Activated CD4-positive, alpha-beta T cell treated with anti-CD3 and anti-CD28 coated beads, Interleukin-2, amount 50 U/mL, for 24 hours (primary cell): ENCODE measurements around the gene ADH1A.
"Not testable (repeated sequence)": the region's sequence is repeated elsewhere in the genome, so short reads cannot be mapped to it uniquely, and the experiment has no call there.

ENCODE experiments used
- DNase-seq, 2 donors: peaks; one replicate each; pipeline ENCODE4 v3.0.0-alpha.2; 2020; ENCODE audit warnings: low read depth in 1 of 2, low spot score in 1 of 2

The ADH1A gene

DNA sequence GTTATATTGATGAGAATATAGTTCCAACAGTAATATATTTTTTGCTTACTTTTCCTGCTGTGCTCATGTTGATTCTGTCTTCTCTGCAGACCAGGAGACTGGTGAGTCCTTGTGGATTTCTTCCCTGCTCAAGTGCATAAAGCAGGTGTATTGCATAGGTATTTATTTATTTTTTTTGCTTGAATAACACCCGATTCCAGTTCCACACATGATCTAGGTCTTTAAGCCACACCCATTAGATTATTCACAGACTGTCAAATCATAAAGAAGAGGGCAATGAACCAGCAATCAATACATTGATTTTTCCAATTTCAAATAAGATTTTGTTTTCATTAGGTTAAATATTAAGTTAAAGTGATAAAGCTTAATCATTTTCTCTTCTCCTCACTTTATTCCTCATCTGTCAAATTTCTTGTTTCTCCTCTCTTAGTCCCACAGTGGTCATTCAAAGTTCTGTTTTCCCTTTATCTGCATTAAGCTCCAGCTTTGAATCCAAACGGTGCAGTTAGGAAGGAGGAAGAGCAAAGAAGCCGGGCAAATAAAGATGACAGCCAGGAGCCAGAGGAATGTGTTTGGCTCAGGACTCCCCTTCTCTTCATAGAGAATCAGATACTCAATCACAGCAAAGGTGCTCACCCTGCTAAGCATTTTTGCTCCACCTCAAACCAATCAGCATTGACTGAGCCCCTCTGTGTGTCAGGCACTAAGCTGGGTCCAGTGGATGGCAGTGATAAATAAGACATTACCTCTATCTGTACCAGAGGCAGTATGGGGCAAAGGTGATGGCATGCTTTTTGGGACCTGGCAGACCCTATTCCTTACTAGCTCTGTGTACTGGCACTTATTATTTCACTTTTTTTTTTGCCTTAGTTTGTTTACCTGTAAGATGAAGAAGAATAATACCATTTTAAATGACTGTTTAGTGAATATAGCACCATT, at the start of gene ADH1A:
Gene ADH1A (minus strand): TSS at position 138 of the 939 bp plus-strand sequence. CDS start 71 bp downstream, at position 67.
- no peak for DNase-seq

DNA sequence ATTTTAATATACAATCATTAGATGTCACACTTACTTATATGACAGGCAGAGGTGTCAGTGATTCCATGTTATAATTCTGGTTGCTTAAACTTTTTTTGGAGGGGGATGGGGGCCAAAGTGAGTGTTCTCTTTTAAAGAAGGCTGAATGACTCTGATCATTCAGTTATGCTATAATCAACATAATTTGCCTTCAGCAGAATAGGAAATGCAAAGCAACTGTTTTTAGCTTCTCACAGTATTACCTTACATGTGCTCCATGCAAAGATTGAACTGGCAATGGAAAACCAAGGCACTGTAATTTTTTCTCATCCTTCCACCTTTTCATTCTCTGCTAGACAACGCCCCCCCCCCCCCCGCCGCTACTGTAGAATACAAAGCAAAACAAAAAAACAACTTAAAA, 48.4 kb upstream of the ADH1A start:
- no peak for DNase-seq

DNA sequence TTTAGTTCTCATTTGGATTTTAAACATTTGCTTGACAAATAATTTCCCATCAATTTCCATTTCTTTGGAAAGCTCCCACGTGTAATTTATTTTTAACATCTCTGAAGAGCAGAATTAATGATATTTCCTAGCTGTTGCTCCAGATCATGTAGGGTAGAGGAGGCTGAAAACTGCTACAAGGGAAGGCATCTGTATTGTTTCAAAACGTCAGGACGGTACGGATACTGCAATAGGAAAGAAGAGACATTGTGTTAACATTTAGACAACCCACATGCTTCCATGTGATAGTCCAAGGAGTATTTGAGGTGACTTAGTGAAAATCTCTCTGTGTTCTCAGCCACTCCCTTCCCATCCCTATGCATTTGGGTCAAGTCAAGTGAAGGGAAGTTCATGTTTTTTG, 45.8 kb upstream of the ADH1A start:
- DNase-seq, result no peak

DNA sequence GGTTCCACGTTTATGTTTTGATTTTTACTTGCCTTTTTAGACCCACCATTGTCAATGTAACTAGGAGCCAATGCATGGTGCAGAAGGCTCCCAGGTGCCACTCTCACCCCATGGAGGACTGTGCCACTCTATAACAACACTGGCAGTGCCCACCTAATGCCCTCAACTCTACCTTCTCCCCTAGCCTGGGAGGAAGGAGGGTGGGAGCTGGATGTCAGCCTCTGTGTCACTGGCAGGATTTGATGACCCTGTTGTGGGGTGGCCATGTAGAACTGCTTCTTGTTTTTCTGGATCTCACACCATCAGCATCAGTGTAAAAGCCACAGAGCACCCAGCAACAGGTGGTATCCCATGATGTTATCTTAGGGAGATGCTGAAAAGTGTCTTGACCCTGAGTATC, 44.1 kb upstream of the ADH1A start:
- DNase-seq, result no peak

DNA sequence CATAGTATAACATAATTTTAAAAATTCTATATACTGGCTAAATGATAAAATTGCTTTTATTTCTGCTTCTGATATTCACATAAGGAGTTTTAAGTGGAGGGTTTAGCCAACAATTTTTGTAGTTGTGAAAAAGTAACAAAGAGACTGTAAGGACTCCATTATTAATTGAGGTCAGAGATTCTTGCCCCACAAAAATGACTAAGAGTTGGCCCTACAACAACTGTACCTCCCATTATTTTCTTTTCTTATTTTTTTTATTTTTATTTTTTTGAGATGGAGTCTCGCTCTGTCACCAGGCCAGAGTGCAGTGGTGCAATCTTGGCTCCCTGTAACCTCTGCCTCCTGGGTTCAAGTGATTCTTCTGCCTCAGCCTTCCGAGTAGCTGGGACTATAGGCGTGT, 39.9 kb upstream of the ADH1A start:
- no peak for DNase-seq

DNA sequence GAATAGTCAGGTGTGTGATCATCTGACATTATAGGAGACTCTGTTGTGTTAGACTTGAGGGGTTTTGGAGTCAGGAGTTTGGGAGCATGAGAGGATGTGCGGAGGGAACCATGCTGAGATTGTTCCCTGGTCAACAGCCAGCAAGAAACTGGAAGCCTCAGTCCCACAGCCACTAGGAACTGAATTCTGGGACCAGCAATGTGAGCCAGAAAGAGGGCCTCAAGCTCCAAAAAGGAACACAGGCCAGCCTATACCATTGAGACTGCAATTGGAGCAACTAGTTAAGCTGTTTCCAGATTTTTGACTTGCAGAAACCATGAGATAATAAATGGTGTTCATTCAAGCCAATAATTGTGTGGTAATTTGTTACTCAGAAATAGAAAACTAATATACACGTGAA, 39.1 kb upstream of the ADH1A start:
- no peak for DNase-seq

DNA sequence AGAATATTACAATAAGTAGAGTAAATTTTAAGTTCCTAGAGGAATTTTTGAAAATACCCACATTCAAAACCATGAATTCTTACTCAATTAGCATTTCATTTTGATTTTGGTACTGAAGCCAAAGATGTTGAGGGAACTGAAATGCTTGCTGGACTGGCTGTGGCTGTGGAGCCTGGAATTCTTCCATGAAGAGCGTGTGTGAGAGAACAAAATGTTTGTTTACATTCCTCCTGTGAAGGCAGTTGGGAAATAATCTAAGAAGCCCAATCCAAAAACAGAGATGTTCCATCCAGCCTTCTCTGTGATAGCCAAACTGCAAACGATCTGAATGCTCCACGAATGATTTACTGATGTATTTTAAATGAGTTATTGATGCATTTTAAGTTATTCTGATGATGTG, 34.2 kb upstream of the ADH1A start:
- DNase-seq, result no peak

DNA sequence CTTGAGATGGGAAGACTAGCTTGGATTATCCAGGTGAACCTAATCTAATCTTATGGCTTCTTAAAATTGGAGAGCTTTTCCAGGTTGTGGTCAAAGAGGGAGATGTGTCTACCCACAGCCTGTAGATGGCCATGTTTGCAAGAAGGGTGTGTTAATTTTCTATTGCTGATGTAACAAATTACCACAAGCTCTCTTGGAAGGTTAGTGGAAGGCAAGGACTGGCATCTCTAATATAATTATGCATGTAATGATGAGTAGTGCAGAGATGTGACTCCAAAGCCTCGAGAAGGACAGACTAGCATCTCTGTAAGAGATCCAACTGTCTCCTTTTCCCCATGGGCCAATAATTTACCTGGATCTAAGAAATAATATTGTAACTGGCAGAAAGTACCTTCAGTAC, 33.6 kb upstream of the ADH1A start:
- no peak for DNase-seq

DNA sequence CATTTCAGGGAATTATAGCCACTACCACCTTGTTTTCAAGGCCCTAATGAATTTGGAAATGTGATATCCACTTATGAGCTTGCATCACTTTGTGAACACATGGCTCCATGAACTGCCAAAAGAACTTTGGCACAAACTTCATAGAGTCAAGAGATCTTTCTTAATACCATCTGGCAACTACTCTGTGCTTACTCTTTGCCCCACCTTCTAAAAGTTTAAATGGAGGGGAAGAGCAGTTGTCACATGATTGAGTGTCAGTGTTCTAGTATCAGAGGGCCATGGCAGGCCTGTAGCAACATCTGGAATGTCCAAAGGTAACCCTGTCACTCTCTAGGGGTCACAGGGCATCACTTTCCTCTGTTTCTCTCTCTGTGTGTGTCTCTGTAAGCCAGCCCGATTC, 33.0 kb upstream of the ADH1A start:
- DNase-seq, result no peak

DNA sequence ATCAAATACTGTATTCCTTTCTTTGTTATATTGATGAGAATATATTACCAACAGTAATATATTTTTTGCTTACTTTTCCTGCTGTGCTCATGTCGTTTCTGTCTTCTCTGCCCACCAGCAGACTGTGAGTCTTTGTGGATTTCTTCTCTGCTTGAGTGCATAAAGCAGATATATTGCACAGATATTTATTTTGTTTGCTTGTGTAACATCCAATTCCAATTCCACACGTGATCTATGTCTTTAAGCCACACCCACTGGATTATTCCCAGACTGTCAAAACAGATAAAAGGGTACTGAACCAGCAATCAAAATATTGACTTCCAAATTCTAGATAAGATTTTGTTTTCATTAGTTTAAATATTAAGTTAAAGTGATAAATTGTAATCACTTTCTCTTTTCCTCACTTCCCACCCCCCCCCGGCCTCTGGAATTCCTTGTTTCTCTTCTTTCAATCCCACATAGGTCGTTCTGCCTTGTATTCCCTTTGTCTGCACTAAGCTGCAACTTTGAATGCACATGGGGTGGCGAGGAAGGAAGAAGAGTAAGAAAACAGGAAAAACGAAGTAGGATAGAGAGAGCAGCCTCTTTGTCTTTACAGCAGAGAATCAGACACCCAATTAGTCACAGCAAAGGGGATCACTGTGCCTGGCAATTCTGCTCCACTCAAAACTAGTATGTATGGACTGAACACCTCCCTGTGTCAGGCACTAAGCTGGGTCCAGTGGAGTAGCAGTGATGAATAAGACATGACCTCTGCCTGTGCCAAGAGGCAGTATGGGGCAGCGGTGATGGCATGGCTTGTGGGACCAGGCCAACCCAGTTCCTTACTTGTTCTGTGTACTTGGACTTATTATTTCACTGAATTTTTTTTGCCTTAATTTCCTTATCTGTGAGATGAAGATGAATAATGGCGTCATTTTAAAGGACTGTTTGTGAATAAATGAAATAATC, 30.7 kb upstream of the ADH1A start, which contains the start of gene ADH1B:
Gene ADH1B (minus strand): TSS at position 161 of the 951 bp plus-strand sequence. CDS start 70 bp downstream, at position 91.
- no peak for DNase-seq

DNA sequence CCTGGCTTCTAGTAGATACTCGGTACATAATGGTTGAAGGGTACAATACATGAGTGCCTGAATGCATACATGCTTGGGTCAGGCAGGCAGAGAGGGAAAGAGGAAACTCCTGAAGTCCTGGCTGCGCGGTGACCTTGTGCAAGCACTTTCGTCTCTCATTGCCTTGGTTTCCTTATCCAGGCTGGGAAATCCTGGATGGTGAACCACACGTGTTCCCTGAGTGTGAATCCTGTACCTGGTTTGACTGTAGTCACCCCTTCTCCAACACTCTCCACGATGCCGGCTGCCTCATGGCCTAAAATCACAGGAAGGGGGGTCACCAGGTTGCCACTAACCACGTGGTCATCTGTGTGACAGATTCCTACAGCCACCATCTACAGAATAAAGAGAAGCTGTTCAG, 27.0 kb upstream of the ADH1A start:
- not testable (repeated sequence) for DNase-seq

DNA sequence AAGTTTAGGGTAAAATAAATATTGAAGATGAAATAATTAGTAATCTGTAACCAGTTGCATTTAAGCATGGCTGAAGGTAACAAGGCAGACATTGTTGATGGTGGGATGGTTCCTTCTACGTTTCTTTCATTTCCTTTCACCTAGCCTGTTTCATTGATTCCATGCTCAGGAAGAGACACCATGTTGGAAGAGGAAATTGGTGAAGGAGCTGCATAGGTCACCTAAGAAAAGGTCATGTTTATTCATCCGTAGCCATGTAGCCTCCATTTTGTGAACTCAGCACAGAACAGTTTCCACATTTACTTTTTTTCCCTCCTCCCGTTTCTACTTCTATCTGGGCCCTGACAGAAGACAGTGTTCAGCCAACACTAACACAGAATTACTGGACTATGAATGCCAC, 26.6 kb upstream of the ADH1A start:
- no peak for DNase-seq

DNA sequence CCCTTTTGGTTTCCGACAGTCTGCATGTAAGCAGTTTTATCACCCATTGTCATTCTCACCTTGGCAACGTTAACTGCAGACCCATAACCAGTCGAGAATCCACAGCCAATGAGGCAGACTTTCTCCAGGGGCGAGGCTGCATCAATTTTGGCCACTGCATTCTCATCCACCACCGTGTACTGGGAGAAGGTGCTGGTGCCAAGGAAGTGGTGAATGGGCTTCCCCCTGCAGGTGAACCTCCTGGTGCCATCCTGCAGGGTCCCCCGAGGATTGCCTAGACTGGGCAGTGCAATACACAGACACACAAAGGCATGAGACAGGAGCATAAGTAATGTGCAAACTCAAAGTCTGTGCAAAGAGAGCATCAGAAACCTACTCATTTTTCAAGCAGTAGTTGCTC, 25.1 kb upstream of the ADH1A start:
- no peak for DNase-seq

DNA sequence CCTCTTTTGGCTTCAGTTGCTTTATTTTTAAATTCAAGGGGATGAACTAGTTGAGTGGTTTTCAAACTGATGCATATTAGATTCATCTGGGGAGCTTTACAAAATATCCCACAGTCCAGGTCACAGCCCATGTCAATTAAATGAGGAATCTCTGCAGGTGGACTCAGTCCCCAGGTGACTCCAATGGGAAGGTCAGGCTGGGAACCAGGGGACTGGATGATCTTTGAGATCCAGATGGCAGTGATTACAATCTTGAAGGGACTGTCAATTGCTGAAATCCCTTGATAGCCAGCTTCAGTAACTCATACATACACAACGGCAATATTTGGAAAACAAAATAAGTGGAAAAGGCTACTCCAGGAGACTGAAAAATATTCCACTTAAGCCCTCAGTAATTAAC, 23.4 kb upstream of the ADH1A start:
- DNase-seq, result no peak

DNA sequence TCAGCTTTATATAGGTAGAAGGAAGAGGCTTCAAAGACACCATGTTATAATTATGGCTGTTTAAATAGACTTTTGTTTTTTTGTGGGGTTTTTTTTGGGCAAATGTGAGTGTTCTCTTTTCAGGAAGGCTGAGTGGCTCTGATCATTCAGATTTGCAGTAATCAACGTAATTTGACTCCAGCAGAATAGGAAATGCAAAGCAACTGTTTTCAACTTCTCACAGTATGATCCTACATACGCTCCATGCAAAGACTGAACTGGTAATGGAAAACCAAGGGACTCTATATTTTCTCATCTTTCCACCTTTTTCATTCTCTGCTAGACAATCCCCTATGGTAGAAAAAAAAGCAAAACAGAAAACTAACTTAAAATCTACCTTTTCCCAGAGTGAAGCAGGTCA, 19.6 kb upstream of the ADH1A start:
- DNase-seq, result no peak

DNA sequence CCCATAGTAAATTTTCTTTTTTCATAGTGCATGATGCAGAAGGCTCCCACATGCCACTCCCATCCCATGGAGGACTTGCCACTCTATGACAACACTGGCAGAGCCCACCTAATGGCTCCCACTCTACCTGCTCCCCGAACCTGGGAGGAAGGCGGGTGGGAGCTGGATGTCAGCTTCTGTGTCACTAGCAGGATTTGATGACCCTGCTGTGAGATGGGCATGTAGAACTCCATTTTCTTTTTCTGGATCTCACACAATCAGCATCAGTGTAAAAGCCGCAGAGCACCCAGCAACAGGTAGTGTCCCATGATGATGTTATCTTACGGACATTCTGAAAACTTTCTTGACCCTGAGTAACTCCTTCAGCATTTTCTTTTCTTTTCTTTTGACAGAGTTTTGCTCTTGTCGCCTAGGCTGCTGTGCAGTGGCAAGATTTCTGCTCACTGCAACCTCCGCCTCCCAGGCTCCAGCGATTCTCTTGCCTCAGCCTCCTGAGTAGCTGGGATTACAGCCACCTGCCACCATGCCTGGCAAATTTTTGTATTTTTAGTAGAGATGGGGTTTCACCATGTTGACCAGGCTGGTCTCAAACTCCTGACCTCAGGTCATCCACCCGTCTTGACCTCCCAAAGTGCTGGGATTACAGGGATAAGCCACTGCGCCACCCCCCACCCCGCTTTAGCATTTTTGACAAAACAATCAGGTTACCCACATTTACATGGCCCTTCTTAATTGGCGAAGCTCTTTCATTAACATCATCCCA, 15.0 kb upstream of the ADH1A start:
- no peak for DNase-seq

DNA sequence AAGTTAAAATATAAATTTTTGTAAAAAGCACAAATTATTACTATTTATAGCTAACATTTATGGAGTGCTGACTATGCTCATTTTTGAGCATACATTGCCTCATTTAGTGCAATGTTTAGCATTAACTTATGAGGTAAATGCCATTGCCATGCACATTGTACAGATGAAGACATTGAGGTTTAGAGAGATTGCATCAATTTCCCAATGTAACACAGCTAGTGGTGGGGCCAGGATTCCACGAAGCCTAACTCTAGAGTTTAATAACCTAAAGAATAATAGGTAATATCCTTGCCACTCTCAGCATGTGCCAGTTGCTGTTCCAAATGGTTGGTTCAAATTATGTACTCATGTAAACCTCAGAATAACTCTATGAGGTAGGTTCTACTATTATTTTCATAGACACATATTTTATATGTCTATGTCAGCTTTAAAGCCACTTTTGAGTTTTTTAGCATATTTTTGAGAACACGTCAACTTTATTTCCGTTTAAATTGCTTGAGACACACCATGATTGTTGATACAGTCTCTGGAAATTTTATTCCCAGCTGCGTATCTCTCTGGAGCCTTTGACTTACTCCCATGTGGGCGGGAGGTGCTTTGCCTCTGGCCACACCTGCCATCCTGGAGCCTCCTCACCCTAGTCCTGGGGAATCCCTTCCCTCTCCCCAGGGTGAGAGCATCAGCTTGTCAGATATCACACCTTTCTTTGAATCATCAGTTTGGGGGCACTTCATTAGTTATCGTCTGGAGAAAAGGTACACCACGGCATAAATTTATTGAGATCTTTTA, 10.8 kb upstream of the ADH1A start:
- no peak for DNase-seq

DNA sequence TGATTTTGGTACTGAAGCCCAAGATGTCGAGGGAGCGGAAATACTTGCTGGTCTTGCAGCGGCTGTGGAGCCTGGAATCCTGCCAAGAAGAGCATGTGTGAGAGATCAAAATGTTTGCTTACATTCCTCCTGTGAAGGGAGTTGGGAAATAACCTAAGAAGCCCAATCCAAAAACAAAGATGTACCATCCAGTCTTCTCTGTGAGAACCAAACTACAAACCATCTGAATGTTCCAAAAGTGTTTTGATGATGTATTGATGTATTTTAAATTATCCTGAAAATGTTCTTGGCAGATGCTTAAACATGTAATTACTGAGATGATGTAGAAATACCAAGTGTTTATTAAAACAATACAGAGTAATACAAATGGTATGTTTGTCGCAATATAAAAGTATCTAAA, 10.1 kb upstream of the ADH1A start:
- no peak for DNase-seq

DNA sequence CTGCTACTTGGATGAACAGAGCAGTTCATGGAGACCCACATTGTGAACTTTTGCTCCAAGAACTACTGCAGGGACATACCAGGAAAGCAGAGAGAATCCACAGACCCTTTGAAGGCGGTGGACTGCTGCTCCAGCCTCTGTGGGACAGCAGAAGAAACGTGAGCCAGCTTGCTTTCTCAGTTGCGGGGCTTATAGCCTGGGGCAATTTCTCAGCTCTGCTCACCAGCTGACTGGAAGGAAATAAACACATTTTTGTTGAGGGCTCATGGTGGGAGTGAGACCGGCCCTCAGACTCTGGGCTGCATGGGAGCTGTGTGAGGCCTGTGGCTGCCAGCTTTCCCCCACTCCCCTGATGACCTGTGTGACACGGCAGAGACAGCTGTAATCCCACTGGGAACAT, 2.6 kb upstream of the ADH1A start:
- DNase-seq, result no peak

DNA sequence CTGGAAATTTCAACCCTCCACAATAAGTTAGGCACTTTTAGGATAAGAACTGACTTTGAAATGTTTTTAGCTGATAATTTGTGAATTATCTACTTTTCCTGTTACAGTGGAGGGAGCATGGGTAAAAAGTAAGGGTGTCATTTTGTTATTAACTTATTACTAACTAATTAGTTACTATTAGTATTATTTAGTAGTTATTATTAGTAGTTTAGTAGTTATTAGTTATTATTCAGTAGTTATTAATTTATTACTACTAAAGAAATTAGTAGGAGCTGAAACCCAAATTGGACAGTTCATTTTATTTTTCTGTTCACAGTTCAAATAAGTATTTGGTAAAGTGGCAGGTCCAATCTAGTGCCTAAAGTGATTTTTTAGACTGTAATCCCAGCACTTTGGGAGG, 5.4 kb downstream of the ADH1A start:
- no peak for DNase-seq
